HCT116 (cell line): ENCODE measurements around the gene ELOVL5. TPM values are rescaled to one million over a fixed set of nuclear protein-coding genes. Genes with fewer than 3 reads are reported as not detected.

Experiments
- ATAC-seq: fragments of 200-7000 bp; cut with Tn5 transposase; 2 replicates; pipeline ENCODE4 v1.9.1; 2020; ENCODE audit warnings: mild to moderate bottlenecking, moderate library complexity
- BruUV-seq: library from RNA; stranded (reverse); fragments of 400-500 nt; replicated peaks from 2 replicates; lab custom pipeline; 2021; lab: Mats Ljungman, UMichigan
- CTCF ChIA-PET: fragments of 300-600 bp; sonication (Branson Sonifier 250); formaldehyde crosslinking; loops from one replicate; lab custom pipeline; 2021; ENCODE audit warnings: antibody characterized with exemption; lab: Charles Lee
- POLR2A ChIA-PET: fragments of 300-600, 350-600 bp; sonication (Branson Sonifier 250); formaldehyde crosslinking; loops from one replicate; lab custom pipeline; 2021; ENCODE audit warnings: antibody characterized with exemption; lab: Charles Lee
- RAD21 ChIA-PET, 2 experiments: fragments of 300-600 bp; sonication (Branson Sonifier 250); formaldehyde crosslinking; loops; one replicate each; lab custom pipeline; 2023; ENCODE audit warnings: low total read pairs in 2 of 2; ENCODE audit not compliant: uncharacterized antibody in 2 of 2, unreplicated experiment in 2 of 2, low non-redundant PET in 1 of 2; lab: Charles Lee
- DNase-seq: peaks from one replicate; pipeline ENCODE4 v3.0.0-alpha.2; 2010; ENCODE audit warnings: low read depth, low spot score
- H2AFZ ChIP-seq: fragments of 200-600 bp; shearing (Covaris generic), sonication (generic); 2 replicates; pipeline ENCODE4 v1.6.1; 2017; ENCODE audit warnings: low read depth, mixed run types, mixed read lengths, antibody characterized with exemption, low read length; ENCODE audit not compliant: poor library complexity, severe bottlenecking
- H3K27ac ChIP-seq: 2 replicates; pipeline ENCODE4 v1.5.1; 2012; ENCODE audit warnings: low read depth, low read length
- H3K27me3 ChIP-seq: fragments of 200-600 bp; sonication (generic); 2 replicates; pipeline ENCODE4 v1.6.1; 2016; ENCODE audit warnings: mixed run types, low read length, mixed read lengths; ENCODE audit not compliant: insufficient read depth
- H3K36me3 ChIP-seq, 2 experiments: fragments of 200-500 bp in 1 of 2; fragments of 200-600 bp in 1 of 2; sonication (Bioruptor generic) in 1 of 2; sonication (generic) in 1 of 2; 2 replicates each; pipeline versions ENCODE4 v1.5.1 to v1.6.1; 2014 to 2016; ENCODE audit warnings: low read length in 2 of 2, inconsistent platforms in 1 of 2, mixed read lengths in 1 of 2, mixed run types in 1 of 2; ENCODE audit not compliant: insufficient read depth in 2 of 2, control insufficient read depth in 1 of 2
- H3K4me1 ChIP-seq, 2 experiments: fragments of 200-600 bp in 1 of 2; sonication (generic) in 1 of 2; 2 replicates each; pipeline versions ENCODE4 v1.5.1 to v1.6.1; 2012 to 2017; ENCODE audit warnings: low read length in 2 of 2, inconsistent platforms in 1 of 2, mild to moderate bottlenecking in 1 of 2, mixed read lengths in 1 of 2, mixed run types in 1 of 2, moderate library complexity in 1 of 2; ENCODE audit not compliant: insufficient read depth in 2 of 2, control insufficient read depth in 1 of 2
- H3K4me2 ChIP-seq: fragments of 200-600 bp; sonication (generic); 2 replicates; pipeline ENCODE4 v1.6.1; 2017; ENCODE audit warnings: mixed run types, low read length, mixed read lengths
- H3K4me3 ChIP-seq, 2 experiments: fragments of 200-600 bp in 1 of 2; sonication (generic) in 1 of 2; replicated peaks in 1 of 2; 2 replicates each; pipeline ENCODE4 v1.5.1; 2011 to 2016; ENCODE audit warnings: low read length in 2 of 2, control low read depth in 1 of 2, low read depth in 1 of 2, mild to moderate bottlenecking in 1 of 2, mixed read lengths in 1 of 2, mixed run types in 1 of 2
- H3K79me2 ChIP-seq: fragments of 200-600 bp; sonication (generic); 2 replicates; pipeline ENCODE4 v1.6.1; 2017; ENCODE audit warnings: mild to moderate bottlenecking, mixed run types, low read length, moderate library complexity, mixed read lengths; ENCODE audit not compliant: insufficient read depth
- H3K9ac ChIP-seq: fragments of 200-600 bp; sonication (generic); 2 replicates; pipeline ENCODE4 v1.6.1; 2016; ENCODE audit warnings: low read length, mixed read lengths
- H3K9me2 ChIP-seq: fragments of 200-600 bp; sonication (generic), shearing (Covaris generic); 2 replicates; pipeline ENCODE4 v1.6.1; 2017; ENCODE audit warnings: mixed run types, mild to moderate bottlenecking, moderate library complexity; ENCODE audit not compliant: insufficient read depth
- H3K9me3 ChIP-seq, 2 experiments: fragments of 200-500 bp in 1 of 2; fragments of 200-600 bp in 1 of 2; sonication (Bioruptor generic) in 1 of 2; sonication (generic) in 1 of 2; 2 replicates each; pipeline ENCODE4 v1.6.1; 2014 to 2017; ENCODE audit warnings: low read length in 2 of 2, mixed read lengths in 2 of 2, inconsistent platforms in 1 of 2, low read depth in 1 of 2, mild to moderate bottlenecking in 1 of 2, mixed run types in 1 of 2, moderate library complexity in 1 of 2; ENCODE audit not compliant: control insufficient read depth in 1 of 2, insufficient read depth in 1 of 2
- H4K20me1 ChIP-seq: fragments of 200-600 bp; sonication (generic), shearing (Covaris generic); 2 replicates; pipeline ENCODE4 v1.6.1; 2017; ENCODE audit warnings: mixed run types, mild to moderate bottlenecking, moderate library complexity; ENCODE audit not compliant: insufficient read depth
- CEBPB ChIP-seq: IDR thresholded peaks from 2 replicates; pipeline ENCODE4 v1.6.1; 2012; ENCODE audit warnings: low read depth
- EGR1 ChIP-seq: IDR thresholded peaks from 2 replicates; pipeline ENCODE4 v1.6.1; 2012; ENCODE audit warnings: low read depth
- ELF1 ChIP-seq: IDR thresholded peaks from 2 replicates; pipeline ENCODE4 v1.6.1; 2012; ENCODE audit warnings: low read depth, borderline replicate concordance
- EZH2 ChIP-seq: fragments of 200-600 bp; sonication (generic); IDR thresholded peaks from 2 replicates; pipeline ENCODE4 v1.6.1; 2017; ENCODE audit warnings: antibody characterized with exemption, mixed run types
- EZH2phosphoT487 ChIP-seq: fragments of 200-600 bp; IDR thresholded peaks from 2 replicates; pipeline ENCODE4 v1.6.1; 2018; ENCODE audit warnings: antibody characterized with exemption, borderline replicate concordance
- FOSL1 ChIP-seq: IDR thresholded peaks from 2 replicates; pipeline ENCODE4 v1.6.1; 2012; ENCODE audit warnings: low read depth
- MAX ChIP-seq: IDR thresholded peaks from 2 replicates; pipeline ENCODE4 v1.6.1; 2012
- POLR2A ChIP-seq: IDR thresholded peaks from 2 replicates; pipeline ENCODE4 v1.7.0; 2011; ENCODE audit warnings: borderline replicate concordance; ENCODE audit not compliant: insufficient read depth, insufficient read length; ENCODE audit errors: extremely low read depth
- POLR2AphosphoS5 ChIP-seq: IDR thresholded peaks from 2 replicates; pipeline ENCODE4 v1.6.1; 2011; ENCODE audit warnings: mild to moderate bottlenecking, low read depth, low read length, moderate library complexity
- RAD21 ChIP-seq: IDR thresholded peaks from 2 replicates; pipeline ENCODE4 v1.6.1; 2012; ENCODE audit warnings: low read depth, mild to moderate bottlenecking
- SIN3A ChIP-seq: IDR thresholded peaks from 2 replicates; pipeline ENCODE4 v1.6.1; 2012; ENCODE audit warnings: low read depth
- SP1 ChIP-seq: IDR thresholded peaks from 2 replicates; pipeline ENCODE4 v1.6.1; 2012; ENCODE audit warnings: low read depth
- SRF ChIP-seq: IDR thresholded peaks from 2 replicates; pipeline ENCODE4 v1.6.1; 2012; ENCODE audit warnings: low read depth
- YY1 ChIP-seq: IDR thresholded peaks from 2 replicates; pipeline ENCODE4 v1.6.1; 2011; ENCODE audit warnings: low read length, low read depth, moderate library complexity, mild to moderate bottlenecking; ENCODE audit not compliant: insufficient replicate concordance; ENCODE audit errors: extremely low read depth
- ZBTB33 ChIP-seq: IDR thresholded peaks from 2 replicates; pipeline ENCODE4 v1.6.1; 2011; ENCODE audit warnings: mild to moderate bottlenecking, low read length, moderate library complexity; ENCODE audit not compliant: insufficient replicate concordance; ENCODE audit errors: extremely low read depth
- ZFX ChIP-seq: fragments of 450-650 bp; IDR thresholded peaks from 2 replicates; pipeline ENCODE4 v1.6.1; 2017
- ZNF274 ChIP-seq: fragments of 200-500 bp; sonication (Bioruptor generic); IDR thresholded peaks from 2 replicates; pipeline ENCODE4 v1.6.1; 2014; ENCODE audit warnings: mild to moderate bottlenecking, low read depth, low read length, inconsistent platforms
- intact Hi-C: fragments of 100-400 bp; cut with micrococcal nuclease; formaldehyde crosslinking; loops from 2 replicates; pipeline ENCODE4 v1.10.0; 2022
- total RNA-seq: library from RNA; stranded (reverse); gene quantifications from one replicate; pipeline ENCODE4 v1.2.1, GENCODE V29; 2021; ENCODE audit not compliant: unreplicated experiment
- TF ChIP-seq, protein P1 (sequence below): IDR thresholded peaks from 2 replicates; pipeline ENCODE4 v1.6.1; 2012; ENCODE audit warnings: low read depth
- TF ChIP-seq, protein P2 (sequence below): IDR thresholded peaks from 2 replicates; pipeline ENCODE4 v1.6.1; 2012
- TF ChIP-seq, protein P3 (sequence below), 3 experiments: fragments of 200-600 bp in 1 of 3; sonication (generic) in 1 of 3; IDR thresholded peaks in 2 of 3; conservative IDR thresholded peaks in 1 of 3; 2 replicates each; pipeline ENCODE4 v1.5.1; 2012 to 2017; ENCODE audit warnings: low read depth in 2 of 3, low read length in 2 of 3, antibody characterized with exemption in 1 of 3, borderline replicate concordance in 1 of 3, control low read depth in 1 of 3, mild to moderate bottlenecking in 1 of 3, mixed read lengths in 1 of 3, mixed run types in 1 of 3, moderate library complexity in 1 of 3; ENCODE audit not compliant: insufficient read depth in 1 of 3

Gene ELOVL5
- total RNA-seq, 1 experiment from 2014 or later = 85.3 TPM

DNA sequence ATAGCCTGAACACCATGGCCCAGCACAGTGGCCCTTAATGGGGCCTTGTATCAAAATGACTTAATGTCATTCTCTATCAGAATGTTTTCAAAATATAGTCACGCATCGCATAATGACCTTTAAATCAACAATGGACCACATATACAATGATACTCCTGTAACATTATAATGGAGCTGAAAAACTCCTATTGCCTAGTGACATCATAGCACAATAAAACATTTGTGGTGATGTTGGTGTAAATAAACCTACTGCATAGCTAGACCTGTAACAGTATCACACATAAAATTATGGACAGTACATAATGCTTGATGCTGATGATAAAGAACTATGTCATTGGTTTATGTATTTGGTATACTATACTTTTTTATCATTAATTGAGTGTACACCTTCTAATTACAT, 9.3 kb downstream of the ELOVL5 start:
- ChIA-PET RAD21 (no interaction called here), POLR2A (no interaction called here)

More for the DNA sequence above, 9.3 kb downstream of the ELOVL5 start:
- Histone ChIP-seq H3K9me3 (no peaks in the 10 kb centered on the region), H3K79me2 (peaks cover 99% of the 10 kb centered on the region), H3K4me1 (peaks cover 0 to 6% of the 10 kb centered on the region in 2 experiments; a peak in 1 of 4 replicates), H3K36me3 (no peaks in the 10 kb centered on the region), H4K20me1 (0 out of 2 replicates have a peak, but pooled peaks cover 4% of the 10 kb centered on the region), H2AFZ (no peak overlapping the region), H3K9ac (no peak overlapping the region), H3K4me2 (no peak overlapping the region), H3K27me3 (no peaks in the 10 kb centered on the region), H3K27ac (no peak overlapping the region), H3K9me2 (no peaks in the 10 kb centered on the region), H3K4me3 (no peak overlapping the region)
- intact Hi-C loops = no loop called here
- no peak for DNase-seq
- CTCF ChIA-PET = no interaction called here
- ATAC-seq = no peak
- TF ChIP-seq, protein P1, sequence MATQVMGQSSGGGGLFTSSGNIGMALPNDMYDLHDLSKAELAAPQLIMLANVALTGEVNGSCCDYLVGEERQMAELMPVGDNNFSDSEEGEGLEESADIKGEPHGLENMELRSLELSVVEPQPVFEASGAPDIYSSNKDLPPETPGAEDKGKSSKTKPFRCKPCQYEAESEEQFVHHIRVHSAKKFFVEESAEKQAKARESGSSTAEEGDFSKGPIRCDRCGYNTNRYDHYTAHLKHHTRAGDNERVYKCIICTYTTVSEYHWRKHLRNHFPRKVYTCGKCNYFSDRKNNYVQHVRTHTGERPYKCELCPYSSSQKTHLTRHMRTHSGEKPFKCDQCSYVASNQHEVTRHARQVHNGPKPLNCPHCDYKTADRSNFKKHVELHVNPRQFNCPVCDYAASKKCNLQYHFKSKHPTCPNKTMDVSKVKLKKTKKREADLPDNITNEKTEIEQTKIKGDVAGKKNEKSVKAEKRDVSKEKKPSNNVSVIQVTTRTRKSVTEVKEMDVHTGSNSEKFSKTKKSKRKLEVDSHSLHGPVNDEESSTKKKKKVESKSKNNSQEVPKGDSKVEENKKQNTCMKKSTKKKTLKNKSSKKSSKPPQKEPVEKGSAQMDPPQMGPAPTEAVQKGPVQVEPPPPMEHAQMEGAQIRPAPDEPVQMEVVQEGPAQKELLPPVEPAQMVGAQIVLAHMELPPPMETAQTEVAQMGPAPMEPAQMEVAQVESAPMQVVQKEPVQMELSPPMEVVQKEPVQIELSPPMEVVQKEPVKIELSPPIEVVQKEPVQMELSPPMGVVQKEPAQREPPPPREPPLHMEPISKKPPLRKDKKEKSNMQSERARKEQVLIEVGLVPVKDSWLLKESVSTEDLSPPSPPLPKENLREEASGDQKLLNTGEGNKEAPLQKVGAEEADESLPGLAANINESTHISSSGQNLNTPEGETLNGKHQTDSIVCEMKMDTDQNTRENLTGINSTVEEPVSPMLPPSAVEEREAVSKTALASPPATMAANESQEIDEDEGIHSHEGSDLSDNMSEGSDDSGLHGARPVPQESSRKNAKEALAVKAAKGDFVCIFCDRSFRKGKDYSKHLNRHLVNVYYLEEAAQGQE = no peak
- TF ChIP-seq MAX (no peak), EZH2 (no peak), EGR1 (no peak), ZBTB33 (no peak), ZNF274 (no peak), CEBPB (no peak), ZFX (no peak), POLR2AphosphoS5 (no peak), FOSL1 (no peak), RAD21 (no peak), SP1 (no peak), EZH2phosphoT487 (no peak), SIN3A (no peak), SRF (no peak), YY1 (no peak), POLR2A (no peak), ELF1 (no peak)
- TF ChIP-seq, protein P2, sequence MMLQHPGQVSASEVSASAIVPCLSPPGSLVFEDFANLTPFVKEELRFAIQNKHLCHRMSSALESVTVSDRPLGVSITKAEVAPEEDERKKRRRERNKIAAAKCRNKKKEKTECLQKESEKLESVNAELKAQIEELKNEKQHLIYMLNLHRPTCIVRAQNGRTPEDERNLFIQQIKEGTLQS = no peak
- TF ChIP-seq, protein P3, sequence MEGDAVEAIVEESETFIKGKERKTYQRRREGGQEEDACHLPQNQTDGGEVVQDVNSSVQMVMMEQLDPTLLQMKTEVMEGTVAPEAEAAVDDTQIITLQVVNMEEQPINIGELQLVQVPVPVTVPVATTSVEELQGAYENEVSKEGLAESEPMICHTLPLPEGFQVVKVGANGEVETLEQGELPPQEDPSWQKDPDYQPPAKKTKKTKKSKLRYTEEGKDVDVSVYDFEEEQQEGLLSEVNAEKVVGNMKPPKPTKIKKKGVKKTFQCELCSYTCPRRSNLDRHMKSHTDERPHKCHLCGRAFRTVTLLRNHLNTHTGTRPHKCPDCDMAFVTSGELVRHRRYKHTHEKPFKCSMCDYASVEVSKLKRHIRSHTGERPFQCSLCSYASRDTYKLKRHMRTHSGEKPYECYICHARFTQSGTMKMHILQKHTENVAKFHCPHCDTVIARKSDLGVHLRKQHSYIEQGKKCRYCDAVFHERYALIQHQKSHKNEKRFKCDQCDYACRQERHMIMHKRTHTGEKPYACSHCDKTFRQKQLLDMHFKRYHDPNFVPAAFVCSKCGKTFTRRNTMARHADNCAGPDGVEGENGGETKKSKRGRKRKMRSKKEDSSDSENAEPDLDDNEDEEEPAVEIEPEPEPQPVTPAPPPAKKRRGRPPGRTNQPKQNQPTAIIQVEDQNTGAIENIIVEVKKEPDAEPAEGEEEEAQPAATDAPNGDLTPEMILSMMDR (IDR thresholded peaks at IDR 0.05 in 2 of 3, conservative IDR thresholded peaks at IDR 0.05 in 1 of 3; ENCODE audit: borderline replicate concordance in 1 of 3, insufficient read depth in 1 of 3, low read depth in 2 of 3, low read length in 2 of 3) = no peak
- BruUV-seq = no TSS peak
